NCI-H1694 (cell line): ENCODE data around the gene TBX2.

Source experiments
- DNase-seq: peaks from one replicate; lab custom pipeline; 2025; lab: John Stamatoyannopoulos, UW

Gene TBX2

GRCh38 chr17:61402073-61402541 lies 2.5 kb downstream of the TBX2 start:
- no peak for DNase-seq

- DNase-seq: peak; percentile 86
These were observed 3.5 kb downstream of the TBX2 start for GRCh38 chr17:61402978-61403800.

- no peak for DNase-seq
These were observed 4.4 kb downstream of the TBX2 start for GRCh38 chr17:61403801-61404662.

- DNase-seq: no peak
These were observed 4.9 kb downstream of the TBX2 start for GRCh38 chr17:61404663-61404912.

- DNase-seq: no peak
These were observed 5.5 kb downstream of the TBX2 start for GRCh38 chr17:61404913-61405685.

- DNase-seq: no peak
These were observed 6.3 kb downstream of the TBX2 start for GRCh38 chr17:61405686-61406536.

GRCh38 chr17:61406537-61406845 lies 6.8 kb downstream of the TBX2 start:
- no peak for DNase-seq

GRCh38 chr17:61406971-61407911 lies 7.6 kb downstream of the TBX2 start:
- DNase-seq: no peak

- DNase-seq: no peak
These were observed 8.8 kb downstream of the TBX2 start for GRCh38 chr17:61408151-61409041.

GRCh38 chr17:61409301-61410112 lies 9.9 kb downstream of the TBX2 start:
- peak; percentile 37 for DNase-seq

- no peak for DNase-seq
These were observed 10.7 kb downstream of the TBX2 start for GRCh38 chr17:61410141-61411010.

- no peak for DNase-seq
These were observed 11.3 kb downstream of the TBX2 start for GRCh38 chr17:61411011-61411260.

- no peak for DNase-seq
These were observed 11.9 kb downstream of the TBX2 start for GRCh38 chr17:61411261-61412142.

- peak; percentile 63 for DNase-seq
These were observed 12.7 kb downstream of the TBX2 start for GRCh38 chr17:61412143-61412859.

- DNase-seq: peak; percentile 33
These were observed 13.4 kb downstream of the TBX2 start for GRCh38 chr17:61412860-61413660.
